Adrenal gland (tissue), 12 donors: ENCODE measurements around the gene IL12RB2. TPM values are rescaled to one million over a fixed set of nuclear protein-coding genes. Genes with fewer than 3 reads are reported as not detected.

ENCODE experiments used
- DNase-seq, 7 donors: peaks; one replicate each; pipeline ENCODE4 v3.0.0-alpha.2; 2019 to 2020
- H3K27ac ChIP-seq, 5 donors: fragments of 200-600 bp; sonication (generic) in 4 of 5; 1 replicate in 3 of 5; 2 replicates in 2 of 5; pipeline versions ENCODE4 v1.5.1 to v1.8.0; 2016 to 2020; ENCODE audit warnings: mild to moderate bottlenecking in 1 of 5
- H3K27me3 ChIP-seq: fragments of 200-600 bp; 2 replicates; pipeline ENCODE4 v1.8.0; 2021
- H3K36me3 ChIP-seq, 2 donors: fragments of 200-600 bp; replicated peaks in 1 of 2; 1 replicate in 1 of 2; 2 replicates in 1 of 2; pipeline versions ENCODE4 v1.5.1 to v1.8.0; 2018 to 2022
- H3K4me1 ChIP-seq, 2 donors: fragments of 200-600 bp; replicated peaks in 1 of 2; 1 replicate in 1 of 2; 2 replicates in 1 of 2; pipeline versions ENCODE4 v1.5.1 to v1.8.0; 2018 to 2021
- H3K4me3 ChIP-seq, 4 donors: fragments of 200-600 bp; sonication (generic) in 3 of 4; one replicate each; pipeline ENCODE4 v1.5.1; 2016 to 2018
- H3K9me3 ChIP-seq, 3 donors: fragments of 200-600 bp; sonication (generic) in 1 of 3; replicated peaks in 1 of 3; 1 replicate in 2 of 3; 2 replicates in 1 of 3; pipeline versions ENCODE4 v1.5.1 to v1.8.0; 2016 to 2021
- CTCF ChIP-seq, 6 experiments: fragments of 450-650 bp in 4 of 6; fragments of 200-600 bp in 2 of 6; sonication (generic) in 1 of 6; IDR thresholded peaks; 1 replicate in 5 of 6; 2 replicates in 1 of 6; pipeline versions ENCODE4 v1.5.1 to v1.8.0; 2016 to 2021; ENCODE audit warnings: antibody characterized with exemption in 6 of 6, mild to moderate bottlenecking in 2 of 6, moderate library complexity in 1 of 6
- POLR2A ChIP-seq, 2 donors: fragments of 450-650 bp; IDR thresholded peaks; one replicate each; pipeline ENCODE4 v1.6.1; 2017; ENCODE audit warnings: antibody characterized with exemption in 2 of 2, mild to moderate bottlenecking in 2 of 2, moderate library complexity in 1 of 2
- WGBS, 4 donors: extraction: QIAGEN DNeasy Blood & Tissue Kit in 2 of 4; methylation state at CpG; one replicate each; pipeline versions ENCODE4 v1.1.5 to v1.1.7; 2013 to 2017; 5-methylcytosine and 5-hydroxymethylcytosine counted together
- intact Hi-C, 2 donors: fragments of 100-400 bp; cut with DNase I; formaldehyde crosslinking; loops; one replicate each; pipeline versions ENCODE4 v1.14.1 to v1.15.0; 2022 to 2023
- polyA plus RNA-seq, 3 donors: library from polyadenylated mRNA; stranded (reverse); fragments of 200-250 nt in 2 of 3; fragments of 350-450 nt in 1 of 3; fragmentation: Illumina TruSeq in 1 of 3; extraction: RNeasy Lipid Tissue Mini Kit (QIAGEN cat#74804) in 1 of 3; gene quantifications; one replicate each; pipeline ENCODE4 v1.2.3, GENCODE V29; 2013 to 2014
- total RNA-seq, 9 donors: library from RNA; depleted of rRNA in 4 of 9; stranded (reverse); fragments of >200 nt in 4 of 9; fragments of 120-200 nt in 1 of 9; fragmentation: NEBNext Ultra II Directional in 1 of 9; extraction: Animal tissue kit (Norgen Biotek cat#: 25700) in 1 of 9; gene quantifications; one replicate each; pipeline versions ENCODE4 v1.1.0 to v1.2.4, GENCODE V29; 2013 to 2023
- donor health status: healthy with polysubstance abuse.
- donor health status: Bipolar disorder and iron deficiency.
- donor health status: DM: yes; HTN: yes; CAD: no.
- donor health status: DM: no; HTN: no; CAD: no.
- donor health status: DM: no; HTN: no; CAD: no.
- donor health status: DM: yes; HTN: yes; CAD: no.

Gene IL12RB2
- total and polyA plus RNA-seq, 12 donors: 0.24 to 2.6 (median 0.55) TPM; not detected in 2

DNA sequence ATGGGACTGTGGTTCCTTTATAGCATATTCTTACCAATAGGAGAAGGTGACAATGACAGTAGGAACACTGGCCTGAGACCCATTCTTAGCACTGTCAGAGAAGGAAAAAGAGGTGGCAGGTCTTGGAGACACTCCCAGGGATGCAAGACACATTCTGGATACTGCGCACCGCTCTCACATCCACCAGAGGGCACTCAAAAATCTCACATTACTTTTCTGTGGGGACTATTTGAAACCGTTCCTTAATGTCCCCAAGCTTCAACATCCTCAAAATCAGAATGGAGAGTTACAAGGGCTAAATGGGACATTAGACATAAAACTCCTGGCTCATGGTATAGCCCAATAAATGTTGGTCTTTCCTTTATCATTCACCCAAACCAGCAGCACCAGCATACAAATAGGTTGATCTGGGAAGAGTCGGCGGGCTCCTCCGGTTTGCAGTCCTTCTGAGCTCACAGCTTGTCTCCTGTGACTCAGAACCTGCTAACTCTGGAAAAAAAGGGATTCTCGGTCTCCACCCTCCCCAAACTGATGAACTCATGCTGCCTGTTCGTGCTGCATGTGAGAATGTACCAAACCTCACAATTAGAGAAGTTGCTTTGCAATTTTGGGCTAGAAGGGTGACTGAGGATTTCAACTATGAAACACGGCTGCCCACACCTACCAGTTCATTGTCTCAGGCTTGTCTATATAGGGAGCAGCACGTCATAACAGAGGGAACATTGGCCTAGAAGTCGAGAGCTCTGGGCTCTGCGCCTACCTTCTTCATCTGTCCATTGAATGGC lies 40.2 kb downstream of the IL12RB2 start:
- DNase-seq: peak in 6 of 7 donors; percentile 35 to 70 (median 52)
- no peaks in the 10 kb centered on the region for H3K9me3 ChIP-seq

GRCh38 chr1:67348586-67349252 lies 41.0 kb downstream of the IL12RB2 start:
- intact Hi-C loops: loop anchor here in 1 of 2 donors (5.0 kb wide), 1 partner anchor 154 kb away; no protein-coding TSS in a partner anchor
- H3K27me3 ChIP-seq: no peaks in the 10 kb centered on the region
- TF ChIP-seq CTCF (IDR thresholded peaks at IDR 0.05) (no peak), POLR2A (IDR thresholded peaks at IDR 0.05) (no peak)

More for the DNA sequence above, 40.2 kb downstream of the IL12RB2 start:
- TF ChIP-seq POLR2A (IDR thresholded peaks at IDR 0.05): no peak
- TF ChIP-seq CTCF (IDR thresholded peaks at IDR 0.05): peak; percentile 47 to 75 (median 70)
- intact Hi-C loops: loop anchor here in 1 of 2 donors (5.0 kb wide), 1 partner anchor 154 kb away; no protein-coding TSS in a partner anchor
- no peaks in the 10 kb centered on the region for H3K27me3 ChIP-seq
- no peak overlapping the region for H3K4me3 ChIP-seq
- no peak overlapping the region for H3K27ac ChIP-seq
- 61 to 71% (median 65%) methylated on average over 11 to 12 of the region's 12 CpGs for WGBS, 4 donors
- no peaks in the 10 kb centered on the region for H3K36me3 ChIP-seq
- H3K4me1 ChIP-seq: no peaks in the 10 kb centered on the region

DNA sequence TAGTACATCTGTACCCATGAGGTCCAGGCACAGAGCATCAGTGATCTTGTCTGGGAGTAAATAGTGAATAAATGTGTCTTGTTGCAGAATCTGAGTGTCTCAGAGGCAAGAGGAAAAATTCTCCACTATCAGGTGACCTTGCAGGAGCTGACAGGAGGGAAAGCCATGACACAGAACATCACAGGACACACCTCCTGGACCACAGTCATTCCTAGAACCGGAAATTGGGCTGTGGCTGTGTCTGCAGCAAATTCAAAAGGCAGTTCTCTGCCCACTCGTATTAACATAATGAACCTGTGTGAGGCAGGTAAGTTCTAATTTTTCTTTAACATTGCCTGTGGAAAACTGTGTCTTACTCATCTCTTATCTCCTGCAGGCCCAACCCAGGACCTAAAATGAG lies 43.1 kb downstream of the IL12RB2 start:
- peak in 4 of 7 donors; percentile 31 to 49 (median 40) for DNase-seq
- Histone ChIP-seq H3K9me3 (no peaks in the 10 kb centered on the region), H3K4me3 (no peak overlapping the region), H3K36me3 (no peaks in the 10 kb centered on the region), H3K27me3 (no peaks in the 10 kb centered on the region), H3K27ac (no peak overlapping the region), H3K4me1 (no peaks in the 10 kb centered on the region)
- WGBS, 4 donors: 29 to 57% (median 50%) methylated on average over 1 to 2 of the region's 2 CpGs
- no peak for TF ChIP-seq POLR2A (IDR thresholded peaks at IDR 0.05)
- TF ChIP-seq CTCF (IDR thresholded peaks at IDR 0.05): no peak
- intact Hi-C loops: loop anchor here in 1 of 2 donors (5.0 kb wide), 1 partner anchor 147 kb away; no protein-coding TSS in a partner anchor

More at GRCh38 chr1:67348586-67349252, 41.0 kb downstream of the IL12RB2 start:
- no peak overlapping the region for H3K27ac ChIP-seq
- H3K4me1 ChIP-seq: no peaks in the 10 kb centered on the region
- no peaks in the 10 kb centered on the region for H3K9me3 ChIP-seq
- H3K36me3 ChIP-seq: no peaks in the 10 kb centered on the region
- DNase-seq: no peak
- no peak overlapping the region for H3K4me3 ChIP-seq
- 81 to 85% (median 82%) methylated on average over 6 of the region's 6 CpGs for WGBS, 4 donors

DNA sequence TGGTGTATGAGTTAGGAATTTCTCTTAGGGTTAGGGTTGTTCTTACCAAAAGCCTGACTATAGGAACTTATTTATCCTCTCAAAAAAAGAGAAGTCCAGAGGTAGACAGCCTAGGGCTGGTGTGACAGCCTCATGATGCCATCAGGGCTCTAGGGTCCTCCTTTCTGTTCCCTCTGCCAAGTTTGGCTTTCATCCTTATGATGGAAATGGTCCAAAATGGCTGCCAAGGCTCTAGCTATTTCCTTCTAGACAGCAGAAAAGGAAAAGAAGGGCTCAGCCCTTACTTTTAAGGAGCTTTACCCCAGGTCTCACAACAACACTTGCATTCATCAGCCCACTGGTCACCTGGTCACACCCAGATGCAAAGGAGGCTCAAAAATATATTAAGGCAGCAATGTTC lies 44.5 kb downstream of the IL12RB2 start:
- TF ChIP-seq CTCF (IDR thresholded peaks at IDR 0.05) (no peak), POLR2A (IDR thresholded peaks at IDR 0.05) (no peak)

More for the DNA sequence above, 44.5 kb downstream of the IL12RB2 start:
- intact Hi-C loops: loop anchor here in 1 of 2 donors (5.0 kb wide), 1 partner anchor 145 kb away; no protein-coding TSS in a partner anchor
- no peak overlapping the region for H3K27ac ChIP-seq
- no peaks in the 10 kb centered on the region for H3K9me3 ChIP-seq
- no peaks in the 10 kb centered on the region for H3K36me3 ChIP-seq
- H3K4me1 ChIP-seq: no peaks in the 10 kb centered on the region
- no peak for DNase-seq
- no peak overlapping the region for H3K4me3 ChIP-seq
- no peaks in the 10 kb centered on the region for H3K27me3 ChIP-seq
